H1 (cell line): ENCODE results near the gene MRC2. TPM values are rescaled to one million over a fixed set of nuclear protein-coding genes. Genes with fewer than 3 reads are reported as not detected.

Experiments used
- CTCF ChIA-PET: fragments of 300-600 bp; sonication (Branson Sonifier 250); formaldehyde crosslinking; loops from one replicate; lab custom pipeline; 2021; ENCODE audit not compliant: partially characterized antibody; lab: Charles Lee
- POLR2A ChIA-PET: fragments of 300-600 bp; sonication (Branson Sonifier 250); formaldehyde crosslinking; loops from one replicate; lab custom pipeline; 2021; ENCODE audit warnings: inconsistent platforms; ENCODE audit not compliant: partially characterized antibody; lab: Charles Lee
- DNase-seq, 2 experiments: peaks; one replicate each; pipeline versions ENCODE4 v3.0.0 to v3.0.0-alpha.2; 2010 to 2022; ENCODE audit warnings: low spot score in 2 of 2, low read depth in 1 of 2, mixed read lengths in 1 of 2
- FAIRE-seq: peaks from 2 replicates; lab custom pipeline; 2011; peaks lifted over from hg19 to GRCh38; lab: Jason Lieb, UNC
- H2AFZ ChIP-seq: 2 replicates; pipeline ENCODE4 v1.8.1; 2012; ENCODE audit warnings: low read length, inconsistent platforms
- H2AK5ac ChIP-seq: 2 replicates; pipeline ENCODE4 v1.6.1; 2013; ENCODE audit warnings: low read depth, low read length
- H2BK120ac ChIP-seq: replicated peaks from 2 replicates; pipeline ENCODE3; 2013; ENCODE audit warnings: low read depth, low read length, inconsistent platforms
- H2BK12ac ChIP-seq: 2 replicates; pipeline ENCODE4 v1.6.1; 2013; ENCODE audit warnings: low read depth, low read length
- H2BK15ac ChIP-seq: 2 replicates; pipeline ENCODE4 v1.6.1; 2013; ENCODE audit warnings: low read length
- H2BK20ac ChIP-seq: 2 replicates; pipeline ENCODE4 v1.6.1; 2013; ENCODE audit warnings: low read length
- H2BK5ac ChIP-seq: 2 replicates; pipeline ENCODE4 v1.6.1; 2013; ENCODE audit warnings: low read depth, low read length
- H3K14ac ChIP-seq: 2 replicates; pipeline ENCODE4 v1.6.1; 2013; ENCODE audit warnings: inconsistent platforms; ENCODE audit not compliant: insufficient read length
- H3K18ac ChIP-seq: 2 replicates; pipeline ENCODE4 v1.6.1; 2013; ENCODE audit warnings: low read length; ENCODE audit errors: extremely low read depth
- H3K23ac ChIP-seq: 2 replicates; pipeline ENCODE4 v1.6.1; 2013; ENCODE audit warnings: inconsistent platforms; ENCODE audit not compliant: insufficient read length
- H3K23me2 ChIP-seq: 2 replicates; pipeline ENCODE4 v1.6.1; 2013; ENCODE audit warnings: low read depth, low read length
- H3K27ac ChIP-seq: 2 replicates; pipeline ENCODE4 v1.6.1; 2011; ENCODE audit warnings: low read depth, low read length, inconsistent platforms
- H3K27me3 ChIP-seq, 4 experiments: replicated peaks in 1 of 4; 1 replicate in 1 of 4; 2 replicates in 3 of 4; pipeline versions ENCODE4 v1.6.1 to v1.8.1; 2011 to 2013; ENCODE audit warnings: low read length in 3 of 4, mild to moderate bottlenecking in 3 of 4, inconsistent platforms in 2 of 4, mixed read lengths in 2 of 4, moderate library complexity in 1 of 4; ENCODE audit not compliant: control insufficient read depth in 3 of 4, insufficient read depth in 3 of 4; ENCODE audit errors: extremely low read depth in 1 of 4
- H3K36me3 ChIP-seq, 4 experiments: 2 replicates each; pipeline versions ENCODE4 v1.6.1 to v1.8.1; 2011 to 2013; ENCODE audit warnings: mild to moderate bottlenecking in 4 of 4, low read length in 3 of 4, moderate library complexity in 2 of 4, control low read depth in 1 of 4, inconsistent platforms in 1 of 4; ENCODE audit not compliant: insufficient read depth in 4 of 4, control insufficient read depth in 2 of 4
- H3K4ac ChIP-seq: replicated peaks from 2 replicates; pipeline ENCODE3; 2013; ENCODE audit warnings: low read length, low read depth, mixed read lengths, inconsistent platforms; ENCODE audit not compliant: insufficient read length
- H3K4me1 ChIP-seq, 4 experiments: replicated peaks in 1 of 4; 1 replicate in 1 of 4; 2 replicates in 3 of 4; pipeline versions ENCODE4 v1.6.1 to v1.8.1; 2011 to 2013; ENCODE audit warnings: low read length in 3 of 4, inconsistent platforms in 2 of 4, mixed read lengths in 1 of 4; ENCODE audit not compliant: insufficient read depth in 4 of 4, control insufficient read depth in 3 of 4
- H3K4me2 ChIP-seq, 2 experiments: 2 replicates each; pipeline versions ENCODE4 v1.6.1 to v1.8.1; 2011 to 2013; ENCODE audit warnings: low read depth in 2 of 2, low read length in 2 of 2, control low read depth in 1 of 2, inconsistent platforms in 1 of 2, mild to moderate bottlenecking in 1 of 2; ENCODE audit not compliant: insufficient read depth in 1 of 2
- H3K4me3 ChIP-seq, 4 experiments: fragments of 200-600, 300-600 bp in 1 of 4; sonication (generic), shearing (Covaris generic), sonication (Bioruptor Twin) in 1 of 4; 2 replicates each; pipeline versions ENCODE4 v1.5.1 to v1.8.1; 2011 to 2016; ENCODE audit warnings: low read length in 4 of 4, low read depth in 3 of 4, control low read depth in 2 of 4, inconsistent platforms in 2 of 4, mild to moderate bottlenecking in 2 of 4, mixed read lengths in 1 of 4, moderate library complexity in 1 of 4; ENCODE audit not compliant: insufficient read depth in 2 of 4; ENCODE audit errors: extremely low read depth in 1 of 4
- H3K56ac ChIP-seq: replicated peaks from 2 replicates; pipeline ENCODE3; 2013; ENCODE audit warnings: low read depth, mild to moderate bottlenecking, mixed read lengths, low read length, inconsistent platforms; ENCODE audit not compliant: insufficient read length
- H3K79me1 ChIP-seq: 2 replicates; pipeline ENCODE4 v1.6.1; 2013; ENCODE audit warnings: low read depth, low read length, control low read depth
- H3K79me2 ChIP-seq, 2 experiments: 2 replicates each; pipeline versions ENCODE4 v1.6.1 to v1.8.1; 2012 to 2013; ENCODE audit warnings: low read length in 2 of 2, mild to moderate bottlenecking in 2 of 2, inconsistent platforms in 1 of 2; ENCODE audit not compliant: insufficient read depth in 2 of 2, control insufficient read depth in 1 of 2
- H3K9ac ChIP-seq, 4 experiments: replicated peaks in 1 of 4; 1 replicate in 1 of 4; 2 replicates in 3 of 4; pipeline versions ENCODE4 v1.6.1 to v1.8.1; 2011 to 2013; ENCODE audit warnings: low read depth in 3 of 4, low read length in 3 of 4, control low read depth in 2 of 4, mild to moderate bottlenecking in 2 of 4, moderate library complexity in 2 of 4, inconsistent platforms in 1 of 4; ENCODE audit errors: extremely low read depth in 1 of 4
- H3K9me3 ChIP-seq, 2 experiments: 2 replicates each; pipeline versions ENCODE4 v1.6.1 to v1.8.1; 2012 to 2013; ENCODE audit warnings: mild to moderate bottlenecking in 2 of 2, moderate library complexity in 2 of 2, control low read depth in 1 of 2, inconsistent platforms in 1 of 2, low read depth in 1 of 2, low read length in 1 of 2, mixed read lengths in 1 of 2; ENCODE audit not compliant: insufficient read depth in 2 of 2
- H4K20me1 ChIP-seq, 2 experiments: replicated peaks in 1 of 2; 2 replicates each; pipeline versions ENCODE3 to v1.8.1; 2011 to 2013; ENCODE audit warnings: inconsistent platforms in 2 of 2, low read length in 2 of 2, mild to moderate bottlenecking in 1 of 2; ENCODE audit not compliant: insufficient read depth in 2 of 2, control insufficient read depth in 1 of 2
- H4K5ac ChIP-seq: 2 replicates; pipeline ENCODE4 v1.6.1; 2013; ENCODE audit warnings: low read length, low read depth, mixed read lengths, inconsistent platforms; ENCODE audit not compliant: insufficient read length
- H4K8ac ChIP-seq: 2 replicates; pipeline ENCODE4 v1.8.0; 2013; ENCODE audit warnings: mild to moderate bottlenecking, moderate library complexity, low read length, inconsistent platforms; ENCODE audit not compliant: insufficient read depth; ENCODE audit errors: extremely low read depth
- H4K91ac ChIP-seq: replicated peaks from 2 replicates; pipeline ENCODE3; 2013; ENCODE audit warnings: low read length, mixed read lengths, inconsistent platforms; ENCODE audit not compliant: insufficient read length
- ASH2L ChIP-seq: fragments of 200-600, 300-600 bp; sonication (generic); IDR thresholded peaks from one replicate; pipeline ENCODE4 v1.7.1; 2017; ENCODE audit warnings: low read length
- CEBPB ChIP-seq: IDR thresholded peaks from 2 replicates; pipeline ENCODE4 v1.6.1; 2012; ENCODE audit warnings: low read depth, low read length
- EZH2 ChIP-seq: fragments of 200-600 bp; sonication (generic); IDR thresholded peaks from 2 replicates; pipeline ENCODE4 v1.7.1; 2012; ENCODE audit warnings: low read depth, mild to moderate bottlenecking, moderate library complexity, low read length, inconsistent platforms; ENCODE audit not compliant: severe bottlenecking
- RBBP5 ChIP-seq: IDR thresholded peaks from 2 replicates; pipeline ENCODE4 v1.7.1; 2012; ENCODE audit warnings: low read depth, mild to moderate bottlenecking, inconsistent platforms, low read length, moderate library complexity, borderline replicate concordance
- TAF7 ChIP-seq: optimal IDR thresholded peaks from 2 replicates; pipeline ENCODE3; 2011; ENCODE audit warnings: low read depth, mild to moderate bottlenecking, inconsistent platforms, low read length, moderate library complexity, borderline replicate concordance
- WGBS, 2 experiments: shearing (Covaris generic) in 1 of 2; methylation state at CpG; one replicate each; pipeline versions ENCODE4 v1.1.6 to v1.1.7; 2013 to 2015; ENCODE audit warnings: low lambda C conversion rate in 2 of 2, mixed read lengths in 2 of 2, inconsistent platforms in 1 of 2, low coverage in 1 of 2, missing lambda C conversion rate in 1 of 2; ENCODE audit not compliant: insufficient replicate concordance in 2 of 2, insufficient coverage in 1 of 2, insufficient read length in 1 of 2; ENCODE audit errors: extremely low coverage in 1 of 2, missing lambda C conversion rate in 1 of 2; 5-methylcytosine and 5-hydroxymethylcytosine counted together
- polyA plus RNA-seq, 7 experiments: library from polyadenylated mRNA; depleted of rRNA in 3 of 7; stranded (reverse) in 5 of 7; unstranded in 2 of 7; fragments of >200 nt in 5 of 7; fragments of 200-250 nt in 2 of 7; gene quantifications; 1 replicate in 5 of 7; 2 replicates in 1 of 7; 4 replicates in 1 of 7; pipeline versions ENCODE4 v1.2.1 to v1.2.3, GENCODE V29; 2011 to 2013; ENCODE audit warnings: missing spikeins in 2 of 7, mixed read lengths in 2 of 7
- total RNA-seq: library from RNA; stranded (reverse); fragmentation: NEBNext Ultra II Directional; extraction: Animal tissue kit (Norgen Biotek cat#: 25700); gene quantifications from 2 replicates; pipeline ENCODE4 v1.2.1, GENCODE V29; 2021

MRC2 gene
- total and polyA plus RNA-seq, 2 of the 8 experiments (the other 6 are each of a cell fraction or from before 2014, with no cell fraction given) = 7.0 to 24.2 TPM

DNA sequence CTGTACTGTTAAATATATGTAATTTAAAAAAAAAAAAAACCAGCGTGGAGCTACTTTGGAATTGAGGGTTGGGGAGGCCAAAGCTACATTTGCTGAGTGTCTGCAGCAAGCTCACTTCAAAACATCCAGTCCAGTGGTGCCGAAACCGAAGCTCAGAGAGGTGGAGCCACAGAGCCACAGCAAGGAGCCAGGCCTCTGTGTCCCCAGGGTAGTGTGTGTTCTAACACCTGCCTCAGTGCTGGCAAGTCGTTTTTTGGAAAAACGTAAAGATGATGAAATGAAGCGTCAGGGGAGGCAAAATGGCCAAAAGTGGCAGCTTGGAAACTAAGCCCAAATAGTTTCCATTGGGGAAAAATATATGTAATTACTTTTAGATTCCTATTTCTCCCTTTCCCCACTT, 36.1 kb upstream of the MRC2 start:
- H2BK5ac ChIP-seq = no peak overlapping the region
- H3K4me3 ChIP-seq = no peak overlapping the region
- H3K18ac ChIP-seq = no peak overlapping the region
- no peak overlapping the region for H4K5ac ChIP-seq
- no peak overlapping the region for H4K91ac ChIP-seq
- no peak overlapping the region for H2BK15ac ChIP-seq
- H3K14ac ChIP-seq = no peak overlapping the region
- H3K4ac ChIP-seq = no peak overlapping the region
- ChIA-PET CTCF (interaction anchor here (1.1 kb wide), 1 partner anchor 12 kb away, joined by 3 read pairs; no protein-coding TSS in a partner anchor), POLR2A (no interaction called here)
- H2AK5ac ChIP-seq = no peak overlapping the region
- no peaks in the 10 kb centered on the region for H3K79me2 ChIP-seq
- FAIRE-seq = no peak
- no peak overlapping the region for H4K8ac ChIP-seq
- no peak overlapping the region for H3K4me2 ChIP-seq
- no peak overlapping the region for H3K56ac ChIP-seq
- H3K23me2 ChIP-seq = no peaks in the 10 kb centered on the region
- no peak overlapping the region for H3K23ac ChIP-seq
- H2BK120ac ChIP-seq = no peak overlapping the region
- no peaks in the 10 kb centered on the region for H3K4me1 ChIP-seq
- no peaks in the 10 kb centered on the region for H4K20me1 ChIP-seq
- H2BK12ac ChIP-seq = no peak overlapping the region
- DNase-seq = no peak
- no peak overlapping the region for H3K27ac ChIP-seq
- no peaks in the 10 kb centered on the region for H3K27me3 ChIP-seq
- 88% methylated on average over 6 of the region's 6 CpGs; no CpG with 5 or more reads in 1 of the 2 experiments for WGBS, 2 experiments
- no peak overlapping the region for H3K9ac ChIP-seq
- no peak overlapping the region for H2AFZ ChIP-seq
- no peaks in the 10 kb centered on the region for H3K79me1 ChIP-seq
- peaks cover 0 to 26% (median 13%) of the 10 kb centered on the region in 4 experiments; a peak in 7 of 8 replicates for H3K36me3 ChIP-seq
- no peaks in the 10 kb centered on the region for H3K9me3 ChIP-seq
- H2BK20ac ChIP-seq = no peak overlapping the region
- TF ChIP-seq ASH2L = no peak
- TF ChIP-seq TAF7 = no peak
- TF ChIP-seq CEBPB = no peak
- no peak for TF ChIP-seq EZH2
- no peak for TF ChIP-seq RBBP5
